RCC 7860 (cell line): Measurements from ENCODE around the gene PGS1.

Experiments
- DNase-seq: peaks from one replicate; pipeline ENCODE4 v3.0.0-alpha.2; 2015; ENCODE audit warnings: low spot score
- FAIRE-seq: peaks from 2 replicates; lab custom pipeline; 2012; peaks lifted over from hg19 to GRCh38; lab: Jason Lieb, UNC

Gene PGS1

GRCh38 chr17:78406920-78407319 is 28.5 kb downstream of the PGS1 start:
- DNase-seq, result no peak
- FAIRE-seq, result no peak

GRCh38 chr17:78407387-78408000 is 29.0 kb downstream of the PGS1 start:
- FAIRE-seq, result no peak
- no peak for DNase-seq

- DNase-seq, result no peak
- FAIRE-seq, result no peak
Observed at GRCh38 chr17:78408476-78409050, 30.1 kb downstream of the PGS1 start.

GRCh38 chr17:78409191-78409928 is 30.9 kb downstream of the PGS1 start:
- no peak for FAIRE-seq

GRCh38 chr17:78411241-78411857 is 32.9 kb downstream of the PGS1 start:
- DNase-seq (no peak), FAIRE-seq (no peak)

More at GRCh38 chr17:78409191-78409928, 30.9 kb downstream of the PGS1 start:
- DNase-seq, result no peak

DNA sequence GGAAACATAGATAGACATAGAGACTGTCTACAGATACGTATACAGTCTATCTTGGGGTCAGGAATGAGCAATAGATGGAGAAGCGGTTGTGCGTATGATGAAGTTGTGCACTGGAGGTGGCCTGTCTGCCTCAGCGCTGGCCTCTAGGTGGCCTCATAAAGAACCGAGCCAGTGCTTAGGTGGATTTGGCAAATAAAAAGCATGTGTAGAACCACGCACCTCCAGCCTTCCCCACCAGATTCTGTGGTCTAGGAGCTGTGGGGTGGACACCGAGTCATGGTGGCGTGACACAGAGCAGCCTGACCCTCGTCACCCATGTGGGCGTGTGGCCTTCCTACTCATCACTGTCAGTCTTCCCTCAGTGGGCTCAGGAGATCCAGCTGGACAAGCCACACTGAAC is 34.0 kb downstream of the PGS1 start:
- FAIRE-seq (no peak), DNase-seq (peak; percentile 32)

GRCh38 chr17:78414178-78415162 is 36.0 kb downstream of the PGS1 start:
- no peak for FAIRE-seq
- DNase-seq, result no peak

- no peak for DNase-seq
- FAIRE-seq, result no peak
Observed at GRCh38 chr17:78415821-78416711, 37.6 kb downstream of the PGS1 start.

DNA sequence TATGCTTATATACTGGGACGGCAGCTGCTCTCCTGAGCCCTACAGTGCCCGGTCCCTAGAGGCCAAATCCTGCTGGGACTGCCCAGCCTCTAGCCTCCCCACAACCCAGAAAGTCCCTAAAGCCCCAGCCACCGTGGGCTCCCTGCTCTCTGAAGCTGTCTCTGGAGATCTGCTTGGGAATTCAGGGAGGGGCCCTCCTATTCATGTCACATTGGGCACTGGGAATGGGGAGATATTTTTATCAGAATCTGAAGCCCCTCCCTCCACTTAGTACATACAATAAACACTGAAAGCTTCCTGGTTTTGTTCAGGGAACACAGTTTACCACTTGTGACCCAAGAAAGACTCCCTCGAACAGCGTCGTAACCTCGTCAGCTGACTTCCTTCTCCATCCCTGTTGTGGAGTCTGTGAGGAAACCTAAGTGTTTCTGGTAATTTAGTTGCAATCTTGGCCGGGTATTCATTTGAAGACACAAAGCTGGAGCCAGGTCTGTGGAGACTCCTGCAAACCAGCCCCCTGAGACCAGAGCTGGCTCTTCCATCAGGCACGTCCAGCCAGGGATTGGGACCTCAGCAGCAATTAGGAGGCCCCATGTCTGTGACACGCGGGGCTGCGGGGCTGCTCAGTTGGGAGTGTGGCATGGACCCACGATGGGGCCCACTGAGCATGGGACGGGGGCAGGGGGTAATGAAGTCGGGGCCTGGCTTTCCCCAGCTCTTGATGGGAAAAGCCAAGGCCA is 38.5 kb downstream of the PGS1 start:
- DNase-seq, result no peak
- FAIRE-seq, result no peak

DNA sequence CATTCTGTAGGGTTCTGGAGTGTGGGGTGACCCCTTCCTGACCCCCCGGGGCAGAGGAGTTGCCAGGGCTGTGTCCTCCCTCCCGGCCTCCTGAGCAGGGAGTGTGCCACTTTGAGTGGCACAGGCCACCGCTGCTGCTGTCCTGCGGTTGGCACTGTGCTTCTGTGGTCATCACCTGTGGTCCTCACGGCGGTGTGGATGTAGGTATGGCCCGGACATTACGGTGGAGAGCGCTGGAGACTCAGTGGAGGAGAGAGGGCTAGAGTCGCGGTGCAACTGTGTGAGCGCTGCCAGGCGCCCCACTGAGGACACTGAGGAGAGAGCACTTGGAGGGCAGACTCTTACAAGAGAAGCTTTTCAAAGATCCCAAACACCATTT is 39.1 kb downstream of the PGS1 start:
- no peak for FAIRE-seq
- no peak for DNase-seq

DNA sequence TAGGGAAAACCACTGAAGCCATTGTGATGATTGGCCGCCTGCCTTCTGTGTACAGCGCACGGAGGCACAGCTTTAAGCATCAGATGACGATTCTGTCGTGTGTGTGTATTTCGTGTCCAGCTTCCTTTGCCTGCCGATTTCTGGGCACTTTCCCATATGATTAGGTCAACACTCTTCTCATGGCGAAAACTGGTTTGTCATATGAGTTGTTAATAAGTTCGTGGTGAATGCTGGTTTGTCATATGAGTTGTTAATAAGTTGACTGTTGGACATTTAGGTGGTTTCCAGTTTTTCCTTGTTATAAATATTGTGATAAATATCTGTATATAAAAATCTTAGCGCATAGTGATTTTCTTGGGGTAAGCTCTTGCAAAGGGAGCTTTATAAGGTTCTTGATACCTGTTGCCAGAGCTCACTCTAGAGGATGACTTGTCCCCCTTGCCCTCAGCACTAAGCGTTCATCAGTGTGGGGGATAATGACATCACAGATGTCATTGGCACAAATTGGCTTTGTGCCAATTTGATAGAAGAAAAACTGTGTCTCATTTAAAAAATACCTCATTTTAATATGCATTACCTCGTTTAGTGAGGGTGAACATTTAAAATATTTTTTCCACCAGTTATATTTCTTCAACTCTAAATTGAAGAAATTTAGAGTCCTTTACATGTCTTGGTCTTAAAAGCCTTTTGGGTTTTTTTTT is 40.0 kb downstream of the PGS1 start:
- DNase-seq (no peak), FAIRE-seq (no peak)

DNA sequence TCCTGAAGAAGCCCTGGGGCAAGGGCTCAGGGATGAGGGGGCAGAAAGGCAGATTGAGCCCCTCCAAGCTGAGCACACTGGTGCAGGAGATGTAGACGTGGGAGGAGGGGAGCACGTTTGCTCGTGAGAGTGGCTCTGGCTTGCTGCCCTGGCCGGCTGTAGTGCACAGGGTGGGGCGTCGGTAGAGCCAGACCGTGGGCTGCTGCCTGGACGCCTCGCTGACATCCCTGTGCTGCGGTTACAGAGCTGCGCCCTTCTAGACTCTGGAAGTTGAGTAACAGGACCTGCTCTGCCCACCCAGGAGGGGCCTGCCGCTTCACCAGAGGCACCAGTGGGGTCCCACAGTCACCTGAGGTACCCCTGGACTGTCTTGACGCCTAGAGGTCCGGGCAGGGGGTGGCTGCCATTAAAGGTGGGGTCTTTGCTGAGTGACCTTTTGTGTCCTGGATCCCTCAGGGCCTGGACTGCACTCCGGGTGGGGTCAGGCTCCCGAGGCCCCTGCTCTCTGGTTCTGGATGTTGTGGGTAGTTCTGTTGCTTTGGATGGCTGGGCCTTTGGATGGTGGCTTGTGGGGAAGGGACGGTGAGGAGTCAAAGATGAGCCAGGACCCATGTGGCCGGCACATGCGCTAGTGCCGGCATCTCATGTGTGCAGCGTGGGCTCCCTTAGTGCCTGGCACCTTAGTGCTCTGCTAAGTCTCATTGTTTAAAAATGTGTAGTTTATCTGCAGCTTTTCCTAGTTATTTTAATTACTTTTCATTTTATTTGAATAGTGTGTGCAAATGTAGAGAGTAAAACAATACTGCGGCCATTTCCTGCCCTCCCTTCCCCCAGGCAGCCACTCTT is 41.7 kb downstream of the PGS1 start:
- DNase-seq, result no peak
- no peak for FAIRE-seq

- no peak for FAIRE-seq
- DNase-seq, result no peak
Observed at GRCh38 chr17:78421084-78421533, 42.7 kb downstream of the PGS1 start.

DNA sequence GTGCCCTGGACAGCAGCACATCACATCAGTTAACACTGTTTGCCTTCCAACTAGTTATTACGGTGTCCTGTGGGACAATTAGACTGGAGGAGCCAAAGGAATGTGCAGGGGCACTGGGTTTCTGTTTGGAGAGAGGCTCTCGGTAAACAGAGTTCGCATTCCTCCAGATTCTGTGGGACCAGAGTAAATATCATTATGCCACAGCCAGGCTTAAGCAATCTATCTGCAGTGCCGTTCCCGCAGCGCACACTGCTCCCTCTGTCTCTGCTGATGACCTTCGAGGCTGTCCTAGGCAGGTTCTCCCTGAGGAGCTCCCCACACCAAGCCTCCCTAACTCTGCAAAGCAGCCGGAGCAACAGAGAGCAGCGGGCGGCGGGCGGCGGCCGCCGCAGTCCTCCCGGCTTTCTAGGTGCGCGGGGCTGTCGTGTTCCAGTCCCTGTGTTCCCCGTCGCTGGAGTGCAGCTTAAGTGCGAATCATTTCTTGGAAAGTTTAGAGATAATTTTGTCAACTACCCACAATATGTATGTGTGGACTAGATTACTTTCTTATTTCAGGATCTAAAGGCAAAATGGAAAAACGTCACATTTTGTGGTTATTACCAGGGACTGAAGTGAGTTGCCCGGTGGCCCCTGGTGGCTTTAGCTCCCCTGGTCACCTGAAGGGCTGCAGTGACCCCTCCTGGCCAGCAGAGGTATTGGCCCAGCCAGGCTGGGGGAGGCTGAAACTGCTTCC is 43.3 kb downstream of the PGS1 start:
- DNase-seq, result peak; percentile 56
- no peak for FAIRE-seq

DNA sequence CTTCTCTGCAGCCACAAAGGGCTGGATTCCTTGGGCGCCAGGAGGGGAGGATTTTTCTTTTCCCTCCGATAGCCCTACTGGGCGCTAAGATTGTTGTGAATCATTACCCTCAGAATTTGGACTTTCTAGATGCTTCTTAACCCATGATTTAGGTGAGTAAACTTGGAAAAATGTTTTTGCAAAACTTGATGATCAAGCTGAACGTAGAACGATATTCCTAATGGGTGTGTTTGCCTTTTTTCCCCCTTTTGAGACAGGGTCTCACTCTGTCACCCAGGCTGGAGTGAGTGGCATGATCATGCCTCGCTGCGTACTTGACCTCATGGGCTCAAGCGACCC is 43.8 kb downstream of the PGS1 start:
- DNase-seq (no peak), FAIRE-seq (no peak)

DNA sequence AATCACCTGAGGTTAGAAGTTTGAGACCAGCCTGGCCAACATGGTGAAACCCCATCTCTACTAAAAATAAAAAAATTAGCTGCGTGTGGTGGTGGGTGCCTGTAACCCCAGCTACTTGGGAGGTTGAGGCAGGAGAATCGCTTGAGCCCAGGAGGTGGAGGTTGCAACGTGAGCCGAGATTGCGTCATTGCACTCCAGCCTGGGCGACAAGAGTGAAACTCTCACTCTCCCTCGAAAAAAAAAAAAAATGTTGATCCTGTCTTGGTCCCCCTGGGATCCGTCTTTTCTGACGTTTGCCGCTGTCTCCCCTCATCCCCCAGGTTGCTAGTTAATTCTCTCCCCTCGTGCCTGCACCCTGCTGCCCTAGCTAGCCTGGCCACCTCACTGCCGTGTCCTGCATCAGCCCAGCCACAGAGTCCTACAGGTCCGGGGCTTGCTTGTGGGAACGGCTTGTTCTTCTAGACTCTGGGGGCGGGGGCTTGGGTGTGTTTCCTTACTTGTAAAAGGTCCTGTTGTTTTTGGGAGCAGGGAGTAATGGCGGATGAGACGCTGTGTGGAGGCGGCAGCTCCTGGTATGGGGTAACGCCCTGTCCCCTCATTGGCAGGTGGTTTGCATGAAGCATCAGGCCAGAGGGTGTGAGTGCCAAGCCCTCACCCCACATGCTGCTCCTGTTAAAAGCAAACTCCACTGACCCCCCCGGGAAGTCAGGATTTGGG is 44.6 kb downstream of the PGS1 start:
- DNase-seq (no peak), FAIRE-seq (no peak)
